HepG2 (cell line): ENCODE results near the gene BBOF1. TPM values are rescaled to one million over a fixed set of nuclear protein-coding genes. Genes with fewer than 3 reads are reported as not detected.

Experiments
- ATAC-seq: fragments of 200-7000 bp; cut with Tn5 transposase; 3 replicates; pipeline ENCODE4 v1.9.1; 2020; ENCODE audit warnings: mild to moderate bottlenecking, moderate library complexity
- BruUV-seq: library from RNA; stranded (reverse); fragments of 400-500 nt; replicated peaks from 2 replicates; lab custom pipeline; 2021; lab: Mats Ljungman, UMichigan
- CTCF ChIA-PET: fragments of 300-600 bp; formaldehyde crosslinking; extraction: SDS; loops from one replicate; lab custom pipeline; 2021; ENCODE audit warnings: low total read pairs, inconsistent platforms, low intra/inter-chr PET ratio; lab: Yijun Ruan, JAX
- POLR2A ChIA-PET: fragments of 350-600 bp; sonication (Branson Sonifier 250); formaldehyde crosslinking; loops from one replicate; lab custom pipeline; 2020; ENCODE audit warnings: antibody characterized with exemption, inconsistent platforms; lab: Yijun Ruan, JAX
- DNase-seq: peaks from one replicate; pipeline ENCODE4 v3.0.0-alpha.2; 2015; ENCODE audit warnings: low spot score
- FAIRE-seq: peaks from 3 replicates; lab custom pipeline; 2011; peaks lifted over from hg19 to GRCh38; lab: Jason Lieb, UNC
- H2AFZ ChIP-seq: one replicate; pipeline ENCODE4 v1.6.1; 2011; ENCODE audit warnings: low read length, inconsistent platforms
- H3K27ac ChIP-seq: fragments of 300-600 bp; 3 replicates; pipeline ENCODE4 v1.8.0; 2011; ENCODE audit warnings: mixed run types, mild to moderate bottlenecking, mixed read lengths, low read length, inconsistent platforms; ENCODE audit not compliant: insufficient read depth; ENCODE audit errors: extremely low read length
- H3K27me3 ChIP-seq, 2 experiments: fragments of 200-600 bp in 1 of 2; 2 replicates in 1 of 2; 3 replicates in 1 of 2; pipeline versions ENCODE4 v1.6.0 to v1.8.0; 2011; ENCODE audit warnings: low read length in 2 of 2, mild to moderate bottlenecking in 2 of 2, moderate library complexity in 2 of 2, inconsistent platforms in 1 of 2; ENCODE audit not compliant: insufficient read depth in 2 of 2, control insufficient read depth in 1 of 2
- H3K36me3 ChIP-seq, 2 experiments: fragments of 200-600 bp in 1 of 2; replicated peaks in 1 of 2; 2 replicates in 1 of 2; 3 replicates in 1 of 2; pipeline versions ENCODE4 v1.5.1 to v1.8.0; 2011; ENCODE audit warnings: low read length in 2 of 2, inconsistent platforms in 1 of 2; ENCODE audit not compliant: insufficient read depth in 2 of 2, control insufficient read depth in 1 of 2
- H3K4me1 ChIP-seq: 2 replicates; pipeline ENCODE4 v1.5.1; 2012; ENCODE audit warnings: low read length, inconsistent platforms; ENCODE audit not compliant: insufficient read depth
- H3K4me2 ChIP-seq: 2 replicates; pipeline ENCODE4 v1.6.0; 2011; ENCODE audit warnings: low read depth, low read length, inconsistent platforms
- H3K4me3 ChIP-seq, 3 experiments: fragments of 200-600 bp in 1 of 3; sonication (generic), shearing (Covaris generic) in 1 of 3; replicated peaks in 1 of 3; 2 replicates each; pipeline ENCODE4 v1.5.1; 2011 to 2016; ENCODE audit warnings: low read length in 3 of 3, inconsistent platforms in 2 of 3, low read depth in 2 of 3, mild to moderate bottlenecking in 2 of 3, control low read depth in 1 of 3, mixed read lengths in 1 of 3; ENCODE audit not compliant: insufficient read depth in 1 of 3
- H3K79me2 ChIP-seq: one replicate; pipeline ENCODE4 v1.6.1; 2011; ENCODE audit warnings: low read length, inconsistent platforms; ENCODE audit not compliant: insufficient read depth
- H3K9ac ChIP-seq: 2 replicates; pipeline ENCODE4 v1.6.0; 2011; ENCODE audit warnings: mild to moderate bottlenecking, low read depth, low read length, inconsistent platforms; ENCODE audit not compliant: insufficient read depth
- H3K9me3 ChIP-seq: 2 replicates; pipeline ENCODE4 v1.5.1; 2012; ENCODE audit warnings: mild to moderate bottlenecking, low read length
- H4K20me1 ChIP-seq: 2 replicates; pipeline ENCODE4 v1.6.0; 2011; ENCODE audit warnings: inconsistent platforms, mild to moderate bottlenecking, low read length, moderate library complexity; ENCODE audit not compliant: insufficient read depth
- CBX5 ChIP-seq: sonication (generic); formaldehyde crosslinking; IDR thresholded peaks from 2 replicates; pipeline ENCODE4 v1.4.0; 2020; ENCODE audit warnings: missing genetic modification reagents, borderline replicate concordance
- FOXC1 ChIP-seq: sonication (generic); formaldehyde crosslinking; IDR thresholded peaks from 2 replicates; pipeline ENCODE4 v1.8.0; 2022; ENCODE audit warnings: mild to moderate bottlenecking, missing genetic modification reagents, borderline replicate concordance
- GTF2F1 ChIP-seq: fragments of 150-350 bp; IDR thresholded peaks from 2 replicates; pipeline ENCODE4 v1.6.1; 2014; ENCODE audit warnings: low read length
- KLF16 ChIP-seq, 2 experiments: sonication (generic) in 1 of 2; formaldehyde crosslinking in 1 of 2; IDR thresholded peaks; 2 replicates each; pipeline versions ENCODE4 v1.6.1 to v1.8.0; 2016 to 2023; ENCODE audit warnings: missing genetic modification reagents in 2 of 2, missing compliant biosample characterization in 1 of 2
- MAF1 ChIP-seq: sonication (generic); formaldehyde crosslinking; IDR thresholded peaks from 2 replicates; pipeline ENCODE4 v1.5.0; 2020; ENCODE audit warnings: missing genetic modification reagents, borderline replicate concordance
- MAFF ChIP-seq: IDR thresholded peaks from 2 replicates; pipeline ENCODE4 v1.6.1; 2011; ENCODE audit warnings: low read depth, low read length, improper control_type of control experiment
- MYC ChIP-seq: sonication (generic); formaldehyde crosslinking; IDR thresholded peaks from 2 replicates; pipeline ENCODE4 v1.9.0; 2021; ENCODE audit warnings: missing genetic modification reagents, borderline replicate concordance
- NCOA5 ChIP-seq: sonication (generic); formaldehyde crosslinking; IDR thresholded peaks from 2 replicates; pipeline ENCODE4 v1.4.0; 2020; ENCODE audit warnings: missing genetic modification reagents
- RARG ChIP-seq: sonication (generic); formaldehyde crosslinking; IDR thresholded peaks from 2 replicates; pipeline ENCODE4 v1.4.0; 2020; ENCODE audit warnings: low read depth, mild to moderate bottlenecking, missing genetic modification reagents
- RERE ChIP-seq: IDR thresholded peaks from 2 replicates; pipeline ENCODE4 v1.6.1; 2016; ENCODE audit warnings: low read depth, missing genetic modification reagents, missing compliant biosample characterization
- SPEN ChIP-seq: sonication (generic); formaldehyde crosslinking; IDR thresholded peaks from 2 replicates; pipeline ENCODE4 v1.5.1; 2020; ENCODE audit warnings: low read depth, mild to moderate bottlenecking, missing genetic modification reagents
- ZBTB1 ChIP-seq: sonication (generic); formaldehyde crosslinking; IDR thresholded peaks from 2 replicates; pipeline ENCODE4 v1.4.0; 2020; ENCODE audit warnings: missing genetic modification reagents, borderline replicate concordance
- ZFX ChIP-seq: sonication (generic); formaldehyde crosslinking; IDR thresholded peaks from 2 replicates; pipeline ENCODE4 v1.4.0; 2020; ENCODE audit warnings: mild to moderate bottlenecking, low read depth, missing genetic modification reagents, moderate library complexity
- ZNF329 ChIP-seq: sonication (generic); formaldehyde crosslinking; IDR thresholded peaks from 2 replicates; pipeline ENCODE4 v1.9.0; 2021; ENCODE audit warnings: low read depth, mild to moderate bottlenecking, missing genetic modification reagents
- ZNF333 ChIP-seq: sonication (generic); formaldehyde crosslinking; IDR thresholded peaks from 2 replicates; pipeline ENCODE4 v1.4.0; 2020; ENCODE audit warnings: mild to moderate bottlenecking, missing genetic modification reagents, borderline replicate concordance
- ZNF343 ChIP-seq: sonication (generic); formaldehyde crosslinking; IDR thresholded peaks from 2 replicates; pipeline ENCODE4 v1.4.0; 2020; ENCODE audit warnings: mild to moderate bottlenecking, missing genetic modification reagents
- ZNF558 ChIP-seq: sonication (generic); formaldehyde crosslinking; IDR thresholded peaks from 2 replicates; pipeline ENCODE4 v1.9.0; 2022; ENCODE audit warnings: mild to moderate bottlenecking, missing genetic modification reagents, borderline replicate concordance
- ZNF607 ChIP-seq: sonication (generic); formaldehyde crosslinking; IDR thresholded peaks from 2 replicates; pipeline ENCODE4 v1.5.1; 2020; ENCODE audit warnings: missing genetic modification reagents, mild to moderate bottlenecking, borderline replicate concordance
- ZNF766 ChIP-seq: sonication (generic); formaldehyde crosslinking; IDR thresholded peaks from 2 replicates; pipeline ENCODE4 v1.5.0; 2020; ENCODE audit warnings: missing genetic modification reagents, borderline replicate concordance
- WGBS: methylation state at CpG from one replicate; pipeline ENCODE4 v1.1.6; 2017; ENCODE audit warnings: low lambda C conversion rate; 5-methylcytosine and 5-hydroxymethylcytosine counted together
- in situ Hi-C: cut with HindIII; loops from 2 replicates; pipeline ENCODE4 v1.10.0; 2017; ENCODE audit warnings: low pct_unique_long_range_greater_than_20kb; ENCODE audit not compliant: extremely low pct_ligation_motif_present
- intact Hi-C: fragments of 100-400 bp; cut with micrococcal nuclease; formaldehyde crosslinking; loops from one replicate; pipeline ENCODE4 v1.10.0; 2022; ENCODE audit not compliant: unreplicated experiment
- polyA plus RNA-seq, 8 experiments: library from polyadenylated mRNA; depleted of rRNA in 3 of 8; stranded (reverse) in 7 of 8; unstranded in 1 of 8; fragments of >200 nt; fragmentation: Illumina TruSeq in 4 of 8; extraction: Trizol in 4 of 8; gene quantifications; 2 replicates each; pipeline versions ENCODE4 v1.2.1 to v1.2.3, GENCODE V29; 2011 to 2016; ENCODE audit warnings: low read depth in 4 of 8, missing spikeins in 1 of 8, mixed read lengths in 1 of 8; ENCODE audit not compliant: insufficient read depth in 1 of 8
- total RNA-seq, 5 experiments: library from RNA; depleted of rRNA; stranded (reverse); fragments of >200 nt; fragmentation: Illumina TruSeq; extraction: Trizol; gene quantifications; 2 replicates each; pipeline ENCODE4 v1.2.3, GENCODE V29; 2016; ENCODE audit warnings: low read depth in 1 of 5

Gene BBOF1
- total and polyA plus RNA-seq, 2 of the 13 experiments (the other 11 are each of a cell fraction or from before 2014, with no cell fraction given) = 1.6 to 2.3 TPM

DNA sequence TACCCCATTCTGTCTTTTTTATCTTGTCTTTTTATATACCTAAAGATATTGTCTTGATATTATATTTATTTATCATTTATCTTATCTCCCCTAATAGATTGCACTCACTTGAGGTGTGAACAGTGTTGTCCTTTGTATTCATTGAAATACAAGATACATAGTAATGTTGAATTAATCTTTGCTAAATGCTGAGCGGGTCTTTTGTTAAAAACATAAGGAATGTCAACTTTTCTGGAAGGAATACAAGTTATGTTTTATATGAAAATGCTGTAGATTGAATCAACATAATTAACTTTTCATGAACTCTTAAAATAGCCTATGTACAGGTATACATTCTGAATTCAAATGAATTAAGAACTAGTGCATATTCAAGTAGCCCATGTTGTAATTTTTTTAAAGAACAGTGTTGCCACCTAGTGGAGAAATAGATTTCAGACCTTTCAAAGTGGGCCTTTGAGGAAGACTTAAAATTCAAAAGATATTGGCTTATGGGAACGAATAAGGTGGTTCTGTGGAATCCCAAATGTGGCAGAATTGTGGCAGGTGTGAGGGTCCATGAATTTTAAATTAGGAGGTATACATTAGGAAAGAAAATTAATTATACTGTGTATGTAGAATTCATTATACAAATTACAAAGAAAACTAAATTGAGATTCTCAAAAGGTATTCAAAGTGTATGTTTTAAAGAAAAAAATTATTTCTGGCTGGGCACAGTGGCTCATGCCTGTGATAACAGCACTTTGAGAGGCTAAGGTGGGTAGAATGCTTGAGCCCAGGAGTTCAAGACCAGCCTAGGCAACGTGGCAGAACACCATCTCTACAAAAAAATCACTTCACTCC lies 19.1 kb downstream of the BBOF1 start (continued):
- TF ChIP-seq CBX5 (no peak), KLF16 (CRISPR knock-in tag; IDR thresholded peaks at IDR 0.05) (0 out of 4 replicates have a peak, but pooled peaks of 1 of the 2 experiments have one; percentile 32), MAF1 (CRISPR knock-in tag) (no peak), MYC (CRISPR knock-in tag) (no peak), ZNF343 (CRISPR knock-in tag) (no peak), ZNF558 (CRISPR knock-in tag) (no peak), MAFF (peak; percentile 53; the same call in 1 of the 2 replicates)

GRCh38 chr14:74042296-74042695 lies 23.1 kb downstream of the BBOF1 start:
- CTCF ChIA-PET = no interaction called here
- no peak for TF ChIP-seq FOXC1
- TF ChIP-seq ZFX (CRISPR knock-in tag) = no peak
- TF ChIP-seq ZBTB1 = no peak
- TF ChIP-seq ZNF607 (CRISPR knock-in tag) = no peak
- no peak for TF ChIP-seq ZNF329 (CRISPR knock-in tag)
- no peak for TF ChIP-seq ZNF333 (CRISPR knock-in tag)
- TF ChIP-seq RERE (CRISPR knock-in tag) = no peak
- TF ChIP-seq GTF2F1 = no peak
- no peak for TF ChIP-seq NCOA5
- TF ChIP-seq ZNF766 = no peak
- TF ChIP-seq RARG (CRISPR knock-in tag) = no peak
- no peak for TF ChIP-seq SPEN (CRISPR knock-in tag)
- TF ChIP-seq KLF16 (CRISPR knock-in tag; IDR thresholded peaks at IDR 0.05) = no peak
- Histone ChIP-seq H3K4me3 (no peak overlapping the region), H3K79me2 (no peaks in the 10 kb centered on the region), H3K27ac (no peak overlapping the region), H2AFZ (no peak overlapping the region), H3K27me3 (no peaks in the 10 kb centered on the region), H3K4me1 (peaks cover 8% of the 10 kb centered on the region), H3K9me3 (no peaks in the 10 kb centered on the region), H3K36me3 (no peaks in the 10 kb centered on the region), H3K4me2 (no peak overlapping the region), H3K9ac (no peak overlapping the region), H4K20me1 (no peaks in the 10 kb centered on the region)
- BruUV-seq = no TSS peak
- no peak for FAIRE-seq
- 27% methylated on average over 2 of the region's 2 CpGs for WGBS
- ATAC-seq = no peak
- DNase-seq = no peak
- intact Hi-C loops (no loop called here), in situ Hi-C loops (loop anchor here (25.0 kb wide), 1 partner anchor 305 kb away; no protein-coding TSS in a partner anchor)
- POLR2A ChIA-PET = no interaction called here
